T-helper 9 cell (primary cell): ENCODE data around the gene ASCL4.

Experiments
- DNase-seq: peaks from one replicate; pipeline ENCODE4 v3.0.0-alpha.2; 2020

Gene ASCL4

DNA sequence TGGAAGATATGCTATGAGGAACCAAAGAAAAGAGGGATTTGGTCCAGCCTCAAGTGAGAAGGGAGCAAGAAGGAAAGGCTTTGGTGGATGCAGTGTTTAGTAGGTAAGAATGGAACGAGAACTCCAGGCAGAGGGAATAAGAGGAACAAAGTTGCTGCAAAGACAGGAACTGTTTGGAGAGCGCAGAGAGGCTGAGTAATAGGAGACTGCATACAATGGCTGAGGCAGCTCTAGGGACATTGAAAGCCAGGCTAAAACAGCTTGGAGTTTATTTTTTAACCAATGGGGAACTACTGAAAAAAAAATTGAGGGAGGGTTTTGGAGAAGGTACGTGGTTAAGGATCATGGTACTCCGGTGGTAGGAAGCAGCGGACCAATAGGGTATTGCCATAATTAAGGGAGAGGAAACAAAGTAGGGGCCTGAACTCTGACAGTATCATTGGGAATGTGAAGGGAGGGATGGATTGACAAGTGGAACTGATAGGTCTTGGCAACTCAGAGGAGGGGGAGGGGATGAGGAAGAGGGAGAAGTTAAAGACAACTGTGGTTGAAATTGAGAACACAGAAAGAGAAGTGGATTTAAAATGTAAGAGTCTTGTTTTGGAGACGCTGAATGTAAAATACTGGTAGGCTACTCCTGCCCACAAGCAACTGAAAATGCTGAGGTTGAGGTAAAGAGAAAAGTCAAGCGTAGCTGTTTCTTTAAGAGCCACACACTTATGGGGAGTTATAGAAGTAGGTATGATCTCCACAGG lies 4.8 kb downstream of the ASCL4 start:
- no peak for DNase-seq

DNA sequence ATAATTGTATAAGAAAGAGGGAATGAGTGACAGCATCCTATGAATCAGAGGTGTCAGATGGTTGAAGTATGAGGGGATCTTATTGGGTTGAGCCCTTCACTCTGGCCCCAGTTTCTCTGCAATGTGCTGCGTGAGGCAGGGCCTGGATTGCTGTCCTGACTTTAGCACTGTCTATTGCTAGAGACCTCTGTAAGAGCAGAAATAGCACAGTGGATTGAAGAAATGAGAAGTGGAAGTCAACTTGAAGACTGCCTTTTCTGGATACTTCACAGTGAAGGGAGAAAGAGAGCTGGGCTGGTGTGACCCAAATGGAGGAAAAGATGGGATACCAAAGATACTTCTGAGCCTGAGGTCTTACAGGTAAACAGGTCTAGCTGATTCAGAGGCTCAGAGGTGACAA lies 5.8 kb downstream of the ASCL4 start:
- no peak for DNase-seq

DNA sequence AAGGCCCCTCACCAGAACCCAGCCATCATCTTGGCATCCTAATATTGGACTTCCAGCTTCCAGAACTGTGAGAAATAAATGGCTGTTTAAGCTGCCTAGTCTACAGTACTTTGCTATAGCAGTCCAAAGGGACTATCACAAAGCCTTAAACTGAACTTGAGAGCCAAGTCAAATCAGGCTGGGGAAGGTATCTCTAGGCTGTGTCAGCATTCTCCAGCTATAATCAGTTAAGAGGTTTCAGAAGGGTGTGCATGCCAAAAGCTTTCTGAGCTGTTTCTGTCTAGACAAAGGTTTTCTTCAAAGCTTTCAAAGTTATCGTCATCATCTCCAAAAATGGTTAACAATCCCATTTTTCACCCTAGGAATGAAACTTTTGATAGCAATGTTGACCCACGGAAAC lies 7.6 kb downstream of the ASCL4 start:
- DNase-seq, result no peak

DNA sequence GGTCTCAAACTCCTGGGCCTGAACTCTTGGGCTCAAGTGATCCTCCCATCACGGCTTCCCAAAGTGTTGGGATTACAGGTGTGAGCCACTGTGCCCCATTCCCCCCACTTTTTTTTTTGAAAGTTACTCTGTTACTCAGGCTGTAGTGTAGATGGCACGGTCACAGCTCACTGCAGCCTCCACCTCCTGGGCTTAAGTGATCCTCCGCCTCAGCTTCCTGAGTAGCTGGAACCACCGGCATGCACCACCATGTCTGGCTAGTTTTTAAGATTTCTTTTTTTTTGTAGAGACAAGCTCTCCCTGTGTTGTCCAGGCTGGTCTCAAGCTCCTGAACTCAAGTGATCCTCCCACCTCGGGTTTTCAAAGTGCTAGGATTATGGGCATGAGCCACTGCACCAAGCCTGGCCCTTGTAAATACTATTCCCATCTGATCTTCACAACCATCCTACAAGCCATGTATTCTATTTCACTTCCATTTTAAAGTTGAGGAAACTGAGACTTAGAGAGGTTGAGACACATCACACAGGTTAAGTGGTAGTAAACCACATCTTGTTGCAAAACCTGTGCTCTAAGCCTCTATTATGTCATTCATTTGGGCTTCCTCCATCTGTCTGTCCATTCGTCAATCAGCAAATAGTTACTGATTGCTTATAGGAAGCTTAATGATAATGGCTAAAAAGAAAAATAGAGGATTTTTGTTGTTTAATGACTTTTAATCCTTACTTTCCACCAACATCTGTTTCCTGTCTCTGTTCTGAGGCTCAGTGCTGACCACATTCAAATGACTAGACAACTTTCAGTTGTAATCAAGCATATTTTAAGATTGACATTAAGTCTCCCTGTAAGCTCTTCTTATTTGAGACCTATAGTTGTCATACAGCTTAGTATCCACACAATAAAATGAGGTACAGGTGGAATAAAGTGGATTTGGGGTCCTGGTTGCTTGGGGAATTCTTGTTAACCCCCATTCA lies 9.2 kb downstream of the ASCL4 start:
- no peak for DNase-seq

DNA sequence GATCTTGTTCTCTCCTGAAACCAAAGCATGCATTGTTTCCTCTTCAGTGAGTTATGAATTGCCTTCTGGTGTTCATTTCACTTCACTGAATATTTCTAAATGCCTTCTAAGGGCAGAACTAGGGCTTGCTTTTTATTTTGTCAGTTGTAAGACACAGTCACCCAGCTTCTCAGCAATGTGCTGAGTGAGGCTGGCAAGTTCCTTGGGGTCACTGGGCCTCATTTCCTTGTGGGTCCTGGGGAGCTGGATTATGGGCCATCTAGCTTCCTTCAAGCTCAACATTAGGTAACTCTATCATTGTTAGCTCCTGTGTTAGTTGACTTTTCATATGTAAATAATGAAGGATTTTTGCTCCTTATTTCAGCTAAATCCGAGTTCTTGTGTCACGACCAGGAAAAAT lies 13.8 kb downstream of the ASCL4 start:
- no peak for DNase-seq

DNA sequence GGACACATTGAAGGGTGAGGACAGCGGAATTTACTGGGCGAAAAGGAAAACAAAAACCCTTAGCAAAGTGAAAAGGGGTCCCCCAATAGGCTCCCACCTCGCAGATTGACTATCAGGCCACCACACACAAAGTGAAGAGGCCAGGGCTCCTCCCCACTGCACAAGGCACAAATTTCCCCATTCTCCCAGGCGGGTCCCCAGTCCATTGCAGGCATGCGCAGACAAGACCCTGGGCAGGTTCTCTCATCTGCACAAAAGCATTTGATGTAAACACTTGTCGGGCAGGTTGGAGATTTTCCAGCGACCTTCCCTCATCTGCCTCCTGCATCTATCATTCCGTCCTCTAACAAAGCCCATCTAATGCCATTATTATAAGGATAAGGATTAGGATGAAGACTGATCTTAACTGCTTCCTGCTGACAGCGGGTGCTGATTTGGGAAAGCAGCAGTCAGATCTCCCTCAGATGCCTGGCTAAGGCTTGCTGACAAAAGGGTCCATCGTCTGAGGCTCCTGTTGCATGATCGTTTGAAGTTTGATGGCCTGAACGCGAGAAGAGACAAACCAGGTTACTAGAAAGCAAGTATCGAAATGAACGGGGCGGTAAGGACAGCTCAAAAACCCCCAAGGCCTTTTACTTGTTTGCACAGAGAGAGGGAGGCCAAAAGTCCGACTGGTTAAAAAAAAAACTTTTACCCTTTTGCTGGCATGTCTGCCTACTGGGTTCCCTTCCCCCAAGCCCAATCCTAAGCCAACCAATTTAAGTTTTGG lies 14.4 kb downstream of the ASCL4 start:
- DNase-seq, result no peak

DNA sequence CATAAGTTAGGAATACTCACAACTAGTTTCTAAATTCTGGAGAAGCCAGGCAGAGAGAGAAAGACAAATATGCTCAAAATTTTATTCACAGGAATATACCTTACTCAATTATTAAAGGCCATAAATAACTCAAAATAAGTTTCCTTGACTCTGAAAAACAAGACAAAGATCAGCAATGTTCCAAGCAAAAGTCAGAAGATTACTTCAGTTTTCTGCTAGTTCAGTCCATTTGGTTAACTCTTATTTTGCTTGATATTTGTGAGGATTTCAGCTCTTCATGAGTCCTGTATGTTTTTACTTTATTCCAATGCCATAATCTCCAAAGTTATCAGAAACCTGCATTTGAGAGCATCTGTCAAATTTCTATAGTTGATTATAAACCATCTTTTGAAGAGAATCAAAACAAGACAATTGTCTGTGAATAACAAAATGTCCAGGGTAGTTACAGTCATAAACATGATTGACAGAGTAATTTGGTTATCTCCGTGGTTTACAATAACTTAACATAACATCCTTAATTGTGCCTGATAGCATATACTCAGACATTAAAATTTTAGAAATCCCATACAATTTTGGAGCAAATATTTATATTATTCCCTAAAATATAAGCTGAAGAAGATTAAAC lies 17.1 kb downstream of the ASCL4 start:
- DNase-seq, result no peak

DNA sequence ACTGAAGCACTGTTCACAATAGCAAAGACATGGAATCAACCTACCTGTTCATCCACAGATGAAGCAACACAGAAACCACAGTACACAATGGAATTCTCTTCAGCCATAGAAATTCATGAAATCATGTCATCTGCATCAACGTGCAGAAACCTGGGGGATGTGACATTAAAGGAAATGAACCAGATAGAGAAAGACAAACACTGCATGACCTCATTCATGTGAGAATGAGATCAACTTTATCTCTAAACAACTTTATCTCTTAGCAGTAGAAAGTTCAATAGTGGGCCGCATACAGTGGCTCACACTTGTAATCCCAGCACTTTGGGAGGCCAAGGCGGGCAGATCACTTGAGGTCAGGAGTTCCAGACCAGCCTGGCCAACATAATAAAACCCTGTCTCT lies 19.9 kb downstream of the ASCL4 start:
- DNase-seq, result no peak

DNA sequence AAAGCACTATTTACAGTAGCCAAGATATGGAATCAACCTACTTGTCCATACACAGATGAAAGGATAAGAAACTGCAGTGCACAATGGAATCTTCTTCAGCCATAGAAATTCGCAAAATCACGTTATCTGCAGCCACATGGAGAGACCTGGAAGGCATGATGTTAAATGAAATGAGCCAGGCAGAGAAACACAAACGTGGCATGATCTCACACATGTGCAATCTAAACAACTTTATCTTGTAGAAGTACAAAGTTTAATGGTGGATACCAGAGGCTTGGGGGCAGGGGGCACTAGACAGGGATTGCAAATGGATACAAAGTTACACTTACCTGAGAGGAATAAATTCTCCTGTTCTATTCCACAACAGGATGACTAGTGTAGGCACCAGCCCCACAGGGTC lies 24.1 kb downstream of the ASCL4 start:
- no peak for DNase-seq

DNA sequence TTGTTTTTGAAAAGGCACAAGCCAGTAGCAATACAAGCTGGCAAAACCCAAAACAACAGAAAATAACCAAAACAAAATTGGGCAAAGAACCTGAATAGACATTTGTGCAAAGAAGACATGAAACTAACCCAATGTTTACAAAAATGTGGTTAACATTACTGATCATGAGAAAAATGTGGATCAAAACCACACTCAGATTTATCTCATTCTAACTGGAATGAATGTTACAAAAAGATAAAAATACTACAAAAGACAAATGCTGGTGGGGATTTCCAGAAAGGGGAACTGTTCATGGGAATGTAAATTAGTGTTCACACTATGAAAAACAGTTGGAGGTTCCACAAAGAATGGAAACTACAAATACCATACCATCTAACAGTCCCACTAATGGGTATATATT lies 26.6 kb downstream of the ASCL4 start:
- no peak for DNase-seq

DNA sequence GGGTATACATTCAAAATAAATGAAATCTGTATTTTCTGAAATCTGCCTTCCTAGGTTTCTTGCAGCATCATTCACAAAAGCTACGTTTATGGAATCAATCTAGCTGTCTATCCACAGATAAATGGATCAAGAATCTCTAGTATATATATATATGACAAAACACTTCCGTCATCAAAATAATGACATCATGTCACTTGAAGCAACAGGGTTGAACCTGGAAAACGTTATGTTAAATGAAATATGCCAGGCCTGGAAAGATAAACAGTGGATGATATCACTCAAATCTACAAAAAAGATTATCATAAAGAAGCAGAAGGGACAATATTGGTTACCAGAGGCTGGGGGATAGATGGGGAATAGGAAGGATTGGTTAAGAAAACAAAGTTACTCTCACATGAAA lies 28.6 kb downstream of the ASCL4 start:
- no peak for DNase-seq

DNA sequence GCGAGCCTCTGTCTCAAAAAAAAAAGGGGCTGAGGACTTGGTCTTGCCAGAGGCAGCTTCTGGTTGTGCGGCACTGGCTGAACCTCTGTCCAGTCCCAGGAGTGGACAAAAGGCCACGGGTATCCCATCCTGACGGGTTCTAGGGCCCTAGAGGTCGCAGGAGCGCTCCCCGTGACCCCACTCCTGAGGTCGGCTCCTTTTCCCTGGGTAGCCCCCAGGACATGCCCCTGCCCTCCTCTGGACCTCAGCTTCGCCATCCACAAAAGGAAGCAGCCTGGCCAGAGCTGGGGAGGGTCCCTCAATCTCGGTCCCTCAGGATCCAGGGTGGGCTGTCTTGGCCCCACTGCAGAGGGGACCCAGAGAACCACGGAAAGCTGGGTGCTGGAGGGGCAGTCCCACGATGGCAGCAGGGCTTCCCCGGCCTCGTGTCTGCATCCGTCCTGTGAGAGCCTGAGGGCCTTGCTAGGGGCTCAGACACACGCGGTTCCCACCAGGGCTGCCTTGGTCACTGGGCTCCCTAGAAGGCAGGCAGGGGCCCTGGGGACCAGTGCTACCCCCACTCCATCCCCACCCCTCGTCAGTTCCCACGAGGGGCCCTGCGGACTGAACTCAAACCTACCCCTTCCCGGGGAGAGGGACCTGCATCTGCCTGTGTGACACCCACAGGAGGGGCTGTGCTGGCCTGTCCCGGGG lies 31.1 kb downstream of the ASCL4 start:
- no peak for DNase-seq

DNA sequence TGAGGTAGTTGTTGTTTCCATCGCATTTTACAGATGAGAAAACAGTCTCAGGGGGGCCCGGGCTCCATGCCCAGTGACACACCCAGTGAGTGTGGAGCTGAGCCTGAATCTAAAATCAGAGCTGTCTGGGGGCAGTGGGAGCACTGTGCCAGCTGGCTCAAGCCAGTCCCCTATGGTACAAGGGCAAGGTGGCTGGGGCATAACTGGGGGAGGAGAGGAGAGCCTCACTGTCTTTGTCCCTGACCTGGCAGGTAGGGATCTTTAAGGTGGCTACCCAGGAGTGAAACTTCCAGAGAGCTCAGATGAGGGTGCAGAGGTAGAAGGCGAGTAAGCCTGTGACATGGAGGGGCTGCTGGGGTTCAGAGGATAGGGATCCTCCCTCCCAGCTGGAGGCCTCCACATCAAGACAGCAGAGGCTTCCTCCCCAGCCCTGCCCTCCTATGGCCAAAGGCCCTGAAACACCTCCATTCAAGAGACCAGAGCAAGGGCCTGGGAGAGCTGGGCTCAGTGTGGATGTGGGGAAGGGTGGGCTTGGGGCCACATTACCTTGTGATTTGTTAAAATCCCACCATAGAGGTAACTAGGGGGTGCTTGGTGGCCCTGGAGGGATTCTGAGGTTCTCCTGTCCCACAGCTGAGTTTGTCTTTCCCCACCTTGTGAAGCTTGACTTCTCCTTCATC lies 33.1 kb downstream of the ASCL4 start:
- DNase-seq, result no peak

DNA sequence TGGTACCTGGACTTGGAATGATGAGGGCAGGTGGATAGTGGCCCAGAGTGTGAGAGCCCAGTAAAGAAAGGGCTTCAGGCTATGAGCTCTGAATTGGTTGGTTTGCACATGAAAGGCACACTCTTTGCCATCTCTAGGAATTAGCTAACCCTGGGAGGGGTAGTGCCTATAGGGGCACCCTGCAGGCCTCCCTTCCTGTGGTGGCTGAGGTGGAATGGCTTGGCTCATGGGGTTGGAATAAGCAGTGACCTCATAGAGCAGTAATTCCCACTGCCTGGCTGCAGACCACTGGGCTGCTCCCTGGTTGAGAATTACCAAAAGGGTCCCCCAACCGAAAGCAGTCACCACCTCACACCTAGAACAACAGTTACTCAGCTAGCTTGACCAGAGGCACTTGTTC lies 42.7 kb downstream of the ASCL4 start:
- no peak for DNase-seq

DNA sequence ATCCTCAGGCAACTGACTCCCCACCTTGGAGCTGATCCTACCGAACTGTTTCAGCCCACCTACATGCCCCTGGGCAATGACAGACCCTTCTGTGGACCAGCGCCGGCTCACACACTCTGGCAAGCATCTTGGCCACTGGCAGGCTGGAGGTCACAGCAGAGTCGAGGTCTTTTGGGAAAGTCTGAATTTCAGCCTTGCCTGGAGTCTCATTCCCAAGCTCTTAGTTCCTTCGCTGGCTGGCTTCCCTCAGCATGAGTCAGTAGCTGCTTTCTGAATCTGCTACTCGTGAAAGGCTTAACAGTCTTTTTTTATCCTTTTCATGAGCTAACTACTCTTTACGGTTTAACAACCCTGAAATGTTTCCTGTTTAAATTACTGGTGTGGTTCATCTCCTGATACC lies 44.5 kb downstream of the ASCL4 start:
- no peak for DNase-seq

DNA sequence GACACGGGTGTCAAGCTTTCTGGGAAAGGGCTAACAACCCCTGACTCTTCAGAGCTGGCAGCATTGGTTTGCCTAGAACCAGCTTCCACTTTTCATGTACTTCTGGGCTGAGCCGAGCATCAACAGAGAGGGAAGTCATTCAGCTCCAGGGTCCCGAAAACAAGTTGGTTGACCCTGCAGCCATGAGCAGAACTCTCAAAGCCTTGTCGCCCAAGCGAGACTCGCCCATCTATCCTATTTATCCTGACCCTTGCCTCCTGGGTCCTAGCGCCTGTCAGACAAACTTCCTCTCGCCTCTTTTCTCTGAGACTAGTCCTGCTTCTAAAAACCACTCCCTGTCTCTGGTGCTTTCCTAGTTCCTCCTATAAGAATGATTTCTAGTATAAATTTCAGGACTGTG lies 47.9 kb downstream of the ASCL4 start:
- no peak for DNase-seq
